Esophagus muscularis mucosa (tissue), 4 donors: ENCODE results near the gene SPI1. TPM values are rescaled to one million over a fixed set of nuclear protein-coding genes. Genes with fewer than 3 reads are reported as not detected.

ENCODE experiments used
- DNase-seq: peaks from one replicate; pipeline ENCODE4 v3.0.0-alpha.2; 2017; ENCODE audit errors: extremely low spot score
- H3K27ac ChIP-seq, 4 donors: fragments of 200-600 bp; sonication (generic); replicated peaks in 1 of 4; 1 replicate in 3 of 4; 2 replicates in 1 of 4; pipeline ENCODE4 v1.5.1; 2016 to 2019; ENCODE audit warnings: mild to moderate bottlenecking in 1 of 4
- H3K27me3 ChIP-seq, 4 donors: fragments of 200-600 bp; sonication (generic); one replicate each; pipeline versions ENCODE4 v1.5.1 to v1.6.0; 2016 to 2019
- H3K36me3 ChIP-seq, 4 donors: fragments of 200-600 bp; sonication (generic); one replicate each; pipeline ENCODE4 v1.5.1; 2016 to 2019
- H3K4me1 ChIP-seq, 4 donors: fragments of 200-600 bp; sonication (generic); one replicate each; pipeline ENCODE4 v1.5.1; 2016 to 2019
- H3K4me3 ChIP-seq, 4 donors: fragments of 200-600 bp; sonication (generic); 1 replicate in 2 of 4; 2 replicates in 2 of 4; pipeline ENCODE4 v1.5.1; 2016 to 2019; ENCODE audit warnings: mild to moderate bottlenecking in 4 of 4, moderate library complexity in 1 of 4
- H3K9me3 ChIP-seq, 4 donors: fragments of 200-600 bp; sonication (generic); 1 replicate in 3 of 4; 2 replicates in 1 of 4; pipeline ENCODE4 v1.5.1; 2016 to 2019
- EP300 ChIP-seq: sonication (generic); formaldehyde crosslinking; IDR thresholded peaks from one replicate; pipeline ENCODE4 v1.6.1; 2017; ENCODE audit warnings: antibody characterized with exemption
- POLR2A ChIP-seq: fragments of 450-650 bp; IDR thresholded peaks from one replicate; pipeline ENCODE4 v1.6.1; 2017; ENCODE audit warnings: antibody characterized with exemption, moderate library complexity, mild to moderate bottlenecking, low read depth
- POLR2AphosphoS5 ChIP-seq, 2 donors: sonication (generic); formaldehyde crosslinking; IDR thresholded peaks; one replicate each; pipeline ENCODE4 v1.6.1; 2017; ENCODE audit warnings: antibody characterized with exemption in 2 of 2
- WGBS: methylation state at CpG from one replicate; pipeline ENCODE4 v1.1.5; 2018; 5-methylcytosine and 5-hydroxymethylcytosine counted together
- intact Hi-C: fragments of 100-400 bp; cut with DNase I; formaldehyde crosslinking; loops from one replicate; pipeline ENCODE4 v1.15.1; 2023
- total RNA-seq, 4 donors: library from RNA; depleted of rRNA; stranded (reverse); fragments of >200 nt; gene quantifications; one replicate each; pipeline versions ENCODE4 v1.1.0 to v1.2.1, GENCODE V29; 2016
- TF ChIP-seq, protein P1 (sequence below), 3 experiments: fragments of 200-600 bp in 2 of 3; fragments of 450-650 bp in 1 of 3; sonication (generic) in 2 of 3; IDR thresholded peaks; one replicate each; pipeline ENCODE4 v1.5.1; 2017 to 2019; ENCODE audit warnings: antibody characterized with exemption in 3 of 3, mild to moderate bottlenecking in 2 of 3, moderate library complexity in 1 of 3

Gene SPI1
- total RNA-seq, 4 donors from 2014 or later = 17.6 to 34.6 (median 20.5) TPM

GRCh38 chr11:47342036-47342803 is 36.1 kb downstream of the SPI1 start:
- 91% methylated on average over 18 of the region's 24 CpGs for WGBS
- TF ChIP-seq POLR2AphosphoS5 (IDR thresholded peaks at IDR 0.05) = no peak
- no peak for TF ChIP-seq EP300
- no peak for TF ChIP-seq POLR2A
- TF ChIP-seq, protein P1, sequence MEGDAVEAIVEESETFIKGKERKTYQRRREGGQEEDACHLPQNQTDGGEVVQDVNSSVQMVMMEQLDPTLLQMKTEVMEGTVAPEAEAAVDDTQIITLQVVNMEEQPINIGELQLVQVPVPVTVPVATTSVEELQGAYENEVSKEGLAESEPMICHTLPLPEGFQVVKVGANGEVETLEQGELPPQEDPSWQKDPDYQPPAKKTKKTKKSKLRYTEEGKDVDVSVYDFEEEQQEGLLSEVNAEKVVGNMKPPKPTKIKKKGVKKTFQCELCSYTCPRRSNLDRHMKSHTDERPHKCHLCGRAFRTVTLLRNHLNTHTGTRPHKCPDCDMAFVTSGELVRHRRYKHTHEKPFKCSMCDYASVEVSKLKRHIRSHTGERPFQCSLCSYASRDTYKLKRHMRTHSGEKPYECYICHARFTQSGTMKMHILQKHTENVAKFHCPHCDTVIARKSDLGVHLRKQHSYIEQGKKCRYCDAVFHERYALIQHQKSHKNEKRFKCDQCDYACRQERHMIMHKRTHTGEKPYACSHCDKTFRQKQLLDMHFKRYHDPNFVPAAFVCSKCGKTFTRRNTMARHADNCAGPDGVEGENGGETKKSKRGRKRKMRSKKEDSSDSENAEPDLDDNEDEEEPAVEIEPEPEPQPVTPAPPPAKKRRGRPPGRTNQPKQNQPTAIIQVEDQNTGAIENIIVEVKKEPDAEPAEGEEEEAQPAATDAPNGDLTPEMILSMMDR (IDR thresholded peaks at IDR 0.05) = no peak
- Histone ChIP-seq H3K36me3 (peaks cover 0 to 90% (median 0%) of the 10 kb centered on the region in 4 donors), H3K4me1 (peaks cover 0 to 4% (median 0%) of the 10 kb centered on the region in 4 donors), H3K27me3 (no peaks in the 10 kb centered on the region), H3K27ac (no peak overlapping the region), H3K9me3 (no peaks in the 10 kb centered on the region), H3K4me3 (no peak overlapping the region)
- no peak for DNase-seq
- intact Hi-C loops = no loop called here

DNA sequence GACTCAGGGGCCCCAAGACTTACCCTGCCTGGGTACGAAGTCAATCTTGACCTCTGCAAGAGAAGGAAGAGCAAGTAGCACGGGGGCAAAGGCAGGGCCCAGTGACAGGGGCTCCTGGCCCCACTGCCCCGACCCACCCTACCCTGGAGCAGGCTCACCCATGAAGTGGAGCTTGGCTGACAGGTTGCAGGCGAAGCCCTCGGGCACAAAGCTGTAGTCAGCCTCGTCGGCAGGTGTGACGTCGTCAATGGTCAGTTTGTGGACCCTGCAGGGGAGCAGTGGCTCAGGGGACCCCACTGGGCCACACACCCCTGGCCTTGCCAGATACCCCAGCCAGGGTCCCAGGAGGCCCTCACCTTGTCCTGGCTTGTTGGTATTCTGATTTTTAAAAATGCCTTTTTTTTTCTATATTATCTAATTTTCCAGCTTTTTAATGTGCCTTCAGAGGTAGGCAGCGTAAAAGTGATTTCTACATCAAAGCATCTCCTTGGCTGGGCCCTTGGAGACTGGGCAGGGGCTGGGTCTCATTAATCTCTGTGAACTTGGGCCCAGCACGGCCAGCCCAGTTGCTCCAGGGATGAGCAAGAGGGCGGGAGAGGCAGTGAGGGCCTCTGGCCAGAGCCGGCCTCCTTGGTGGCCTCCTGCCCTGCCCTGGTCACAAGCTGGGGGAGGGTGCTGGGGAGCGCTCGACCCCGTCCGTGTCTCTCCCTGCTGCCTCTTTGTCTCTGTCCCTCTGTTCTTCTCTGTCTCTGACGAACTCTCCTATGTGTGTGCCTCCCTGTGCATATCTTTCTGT is 37.2 kb downstream of the SPI1 start:
- no peak overlapping the region for H3K27ac ChIP-seq
- intact Hi-C loops = no loop called here
- TF ChIP-seq EP300 (no peak), POLR2AphosphoS5 (IDR thresholded peaks at IDR 0.05) (no peak), POLR2A (no peak)
- TF ChIP-seq, protein P1 (IDR thresholded peaks at IDR 0.05) = no peak
- H3K4me3 ChIP-seq = no peak overlapping the region
- 58% methylated on average over 13 of the region's 18 CpGs for WGBS
- no peaks in the 10 kb centered on the region for H3K27me3 ChIP-seq
- H3K4me1 ChIP-seq = peaks cover 0 to under 1% (median 0%) of the 10 kb centered on the region in 4 donors
- H3K36me3 ChIP-seq = peaks cover 0 to 90% (median 0%) of the 10 kb centered on the region in 4 donors
- no peaks in the 10 kb centered on the region for H3K9me3 ChIP-seq
- no peak for DNase-seq

DNA sequence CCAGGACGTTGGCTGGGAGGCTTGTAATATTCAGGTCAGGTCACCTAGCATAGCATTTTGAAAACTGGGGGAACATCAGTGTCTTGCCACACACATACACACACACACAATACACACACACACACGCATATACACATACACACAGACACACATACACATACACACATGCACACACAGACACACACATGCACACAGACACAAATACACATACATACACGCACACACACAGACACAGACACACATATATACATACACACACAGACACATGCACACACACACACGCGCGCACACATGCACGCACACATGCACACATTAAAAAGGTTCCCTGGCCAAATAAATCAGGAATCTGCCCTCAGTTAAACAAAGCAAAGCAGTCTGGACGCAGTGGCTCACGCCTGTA is 38.3 kb downstream of the SPI1 start:
- H3K27me3 ChIP-seq = no peaks in the 10 kb centered on the region
- no peak overlapping the region for H3K27ac ChIP-seq
- 85% methylated on average over 9 of the region's 9 CpGs for WGBS
- H3K4me1 ChIP-seq = no peaks in the 10 kb centered on the region
- DNase-seq = no peak
- intact Hi-C loops = no loop called here
- H3K9me3 ChIP-seq = no peaks in the 10 kb centered on the region
- TF ChIP-seq POLR2AphosphoS5 (IDR thresholded peaks at IDR 0.05) (no peak), POLR2A (no peak), EP300 (no peak)
- TF ChIP-seq, protein P1 (IDR thresholded peaks at IDR 0.05) = no peak
- no peak overlapping the region for H3K4me3 ChIP-seq
- H3K36me3 ChIP-seq = peaks cover 0 to 90% (median 0%) of the 10 kb centered on the region in 4 donors

DNA sequence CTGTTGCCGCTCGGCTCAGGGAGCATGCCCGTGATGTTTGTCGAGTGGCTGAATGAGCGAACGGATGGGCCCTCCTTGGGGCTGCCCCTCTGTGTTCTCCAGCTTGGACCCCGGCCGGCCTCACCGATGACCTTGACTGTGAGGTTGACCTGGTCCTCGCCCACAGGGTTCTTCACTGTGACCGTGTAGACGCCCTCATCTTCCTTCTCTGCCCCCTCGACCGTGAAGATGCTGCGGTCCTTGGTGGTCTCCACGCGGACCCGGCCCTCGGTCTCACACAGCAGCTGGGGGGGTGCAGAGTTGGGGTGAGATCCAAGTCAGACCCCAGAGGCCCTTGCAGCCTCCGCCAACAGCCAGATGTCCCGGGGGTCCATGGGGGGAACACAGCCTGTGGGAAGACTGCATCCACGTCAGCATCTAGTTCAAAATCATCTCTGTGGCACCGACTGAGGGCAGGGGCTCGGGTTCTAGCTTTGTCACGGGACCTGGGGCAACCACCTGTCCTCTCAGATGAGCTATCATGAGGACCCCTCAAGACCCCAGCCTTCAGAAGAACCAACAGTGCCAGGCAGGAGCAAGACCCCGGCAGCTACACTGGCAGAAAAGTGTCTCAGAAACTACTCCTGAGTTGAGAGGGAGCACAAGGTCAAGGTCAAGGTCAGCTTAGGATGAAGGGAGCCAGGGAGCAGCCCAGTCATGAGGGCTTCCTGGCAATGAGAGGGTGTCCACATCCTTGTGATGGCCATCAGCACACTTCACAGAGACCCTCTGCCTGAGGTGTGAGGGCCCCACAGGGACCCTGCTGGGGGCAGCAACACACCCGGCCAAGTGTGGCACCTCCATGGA is 39.7 kb downstream of the SPI1 start:
- DNase-seq = no peak
- Histone ChIP-seq H3K27me3 (no peaks in the 10 kb centered on the region), H3K9me3 (no peaks in the 10 kb centered on the region), H3K4me1 (no peaks in the 10 kb centered on the region), H3K27ac (no peak overlapping the region), H3K36me3 (peaks cover 0 to 92% (median 0%) of the 10 kb centered on the region in 4 donors), H3K4me3 (no peak overlapping the region)
- 98% methylated on average over 21 of the region's 27 CpGs for WGBS
- intact Hi-C loops = no loop called here
- no peak for TF ChIP-seq POLR2A
- TF ChIP-seq POLR2AphosphoS5 (IDR thresholded peaks at IDR 0.05) = no peak
- no peak for TF ChIP-seq EP300
- TF ChIP-seq, protein P1 (IDR thresholded peaks at IDR 0.05) = no peak
